Measurements from ENCODE around the gene TCEANC2. TPM values are rescaled to one million over a fixed set of nuclear protein-coding genes. Genes with fewer than 3 reads are reported as not detected.

TCEANC2 gene
- polyA plus RNA-seq, 1 of the 3 experiments (the other 2 are of a cell fraction), result 4.7 TPM

DNA sequence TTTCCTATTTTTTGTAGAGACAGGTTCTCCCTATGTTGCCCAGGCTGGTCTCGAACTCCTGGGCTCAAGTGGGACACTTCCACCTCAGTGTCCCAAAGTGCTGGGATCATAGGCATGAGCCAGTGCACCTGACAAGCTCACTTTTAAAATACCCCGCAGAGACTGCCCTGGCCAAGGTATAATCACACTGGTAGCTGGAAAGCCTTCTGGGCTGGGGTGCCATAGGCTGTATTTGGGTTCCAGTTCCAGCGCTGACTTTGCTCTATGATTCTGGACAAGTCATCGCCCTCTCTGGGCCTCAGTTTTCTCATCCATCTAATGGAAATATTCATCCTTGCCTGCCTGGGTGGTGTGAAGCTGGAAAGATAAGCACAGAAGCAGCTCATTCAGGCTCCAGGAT lies 45.8 kb upstream of the TCEANC2 start:
- Histone ChIP-seq H3K4me1 (ENCODE audit: control insufficient read depth in 1 of 2, insufficient read depth in 2 of 2, low read depth in 1 of 2, low read length in 1 of 2) (no peaks in the 10 kb centered on the region), H4K20me1 (ENCODE audit: insufficient read depth) (no peaks in the 10 kb centered on the region), H3K9ac (no peak overlapping the region), H3K36me3 (replicated peaks in 1 of 2; ENCODE audit: control insufficient read depth in 1 of 2, insufficient read depth in 2 of 2, low read length in 1 of 2) (no peaks in the 10 kb centered on the region), H3K9me3 (no peaks in the 10 kb centered on the region), H3K4me3 (ENCODE audit: low read depth in 2 of 2, low read length in 1 of 2) (no peak overlapping the region), H3F3A (replicated peaks; ENCODE audit: insufficient read depth) (no peaks in the 10 kb centered on the region), H3K27ac (ENCODE audit: low read depth in 2 of 2, low read length in 1 of 2) (no peak overlapping the region), H3K9me2 (no peaks in the 10 kb centered on the region), H3K79me2 (ENCODE audit: insufficient read depth) (no peaks in the 10 kb centered on the region), H3K27me3 (ENCODE audit: insufficient read depth) (peaks cover 14% of the 10 kb centered on the region; the same call in 1 of the 2 replicates), H3K4me2 (no peak overlapping the region), H2AFZ (ENCODE audit: low read depth) (no peak overlapping the region)
- POLR2A ChIA-PET, result no interaction called here
- no peak for DNase-seq
- TF ChIP-seq, protein P1, sequence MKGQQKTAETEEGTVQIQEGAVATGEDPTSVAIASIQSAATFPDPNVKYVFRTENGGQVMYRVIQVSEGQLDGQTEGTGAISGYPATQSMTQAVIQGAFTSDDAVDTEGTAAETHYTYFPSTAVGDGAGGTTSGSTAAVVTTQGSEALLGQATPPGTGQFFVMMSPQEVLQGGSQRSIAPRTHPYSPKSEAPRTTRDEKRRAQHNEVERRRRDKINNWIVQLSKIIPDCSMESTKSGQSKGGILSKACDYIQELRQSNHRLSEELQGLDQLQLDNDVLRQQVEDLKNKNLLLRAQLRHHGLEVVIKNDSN (IDR thresholded peaks at IDR 0.05; ENCODE audit: borderline replicate concordance, low read depth), result no peak
- TF ChIP-seq FOXJ3 (CRISPR knock-in tag; IDR thresholded peaks at IDR 0.05) (no peak), RCOR1 (IDR thresholded peaks at IDR 0.05; ENCODE audit: low read length) (no peak), TCF12 (IDR thresholded peaks at IDR 0.05) (no peak), RFX5 (IDR thresholded peaks at IDR 0.05; ENCODE audit: low read length) (no peak), FOSL2 (IDR thresholded peaks at IDR 0.05; ENCODE audit: borderline replicate concordance, low read depth) (no peak), EZH2phosphoT487 (IDR thresholded peaks at IDR 0.05; ENCODE audit: borderline replicate concordance, low read depth) (no peak), GABPA (IDR thresholded peaks at IDR 0.05; ENCODE audit: low read depth) (no peak), TEAD4 (IDR thresholded peaks at IDR 0.05; ENCODE audit: borderline replicate concordance, insufficient read depth) (no peak), NRF1 (IDR thresholded peaks at IDR 0.05; ENCODE audit: low read depth, low read length) (no peak), JUND (IDR thresholded peaks at IDR 0.05) (no peak), SIN3A (IDR thresholded peaks at IDR 0.05; ENCODE audit: borderline replicate concordance, low read depth, low read length) (no peak), REST (IDR thresholded peaks at IDR 0.05; ENCODE audit: low read depth, low read length) (no peak), CHD2 (IDR thresholded peaks at IDR 0.05; ENCODE audit: low read length, partially characterized antibody) (no peak), RAD21 (IDR thresholded peaks at IDR 0.05; ENCODE audit: low read length) (no peak), MAX (IDR thresholded peaks at IDR 0.05; ENCODE audit: low read depth) (no peak), ELF1 (IDR thresholded peaks at IDR 0.05) (no peak), NFIC (IDR thresholded peaks at IDR 0.05; ENCODE audit: borderline replicate concordance) (no peak)
- TF ChIP-seq, protein P2, sequence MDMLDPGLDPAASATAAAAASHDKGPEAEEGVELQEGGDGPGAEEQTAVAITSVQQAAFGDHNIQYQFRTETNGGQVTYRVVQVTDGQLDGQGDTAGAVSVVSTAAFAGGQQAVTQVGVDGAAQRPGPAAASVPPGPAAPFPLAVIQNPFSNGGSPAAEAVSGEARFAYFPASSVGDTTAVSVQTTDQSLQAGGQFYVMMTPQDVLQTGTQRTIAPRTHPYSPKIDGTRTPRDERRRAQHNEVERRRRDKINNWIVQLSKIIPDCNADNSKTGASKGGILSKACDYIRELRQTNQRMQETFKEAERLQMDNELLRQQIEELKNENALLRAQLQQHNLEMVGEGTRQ (IDR thresholded peaks at IDR 0.05; ENCODE audit: borderline replicate concordance, low read depth, low read length), result no peak
- WGBS (ENCODE audit: low lambda C conversion rate), result 66% methylated on average over 4 of the region's 4 CpGs
- CTCF ChIA-PET, result interaction anchor here (0.8 to 1.2 kb wide), 2 partner anchors 48 to 58 kb away, joined by 3 read pairs; no protein-coding TSS in a partner anchor

All from SK-N-SH (cell line).